Stimulated activated CD4-positive, alpha-beta T cell treated with anti-CD3 and anti-CD28 coated beads, Interleukin-12 subunit alpha, Interleukin-12 subunit beta, amount 100 ng/mL, for 48 hours (primary cell): ENCODE data around the gene TMEM164.

Experiments
- DNase-seq, 3 donors: peaks; one replicate each; pipeline ENCODE4 v3.0.0-alpha.2; 2020; ENCODE audit warnings: low read depth in 2 of 3, low spot score in 1 of 3

Gene TMEM164

GRCh38 chrX:110161361-110161686 lies 158.4 kb downstream of the TMEM164 start:
- no peak for DNase-seq

DNA sequence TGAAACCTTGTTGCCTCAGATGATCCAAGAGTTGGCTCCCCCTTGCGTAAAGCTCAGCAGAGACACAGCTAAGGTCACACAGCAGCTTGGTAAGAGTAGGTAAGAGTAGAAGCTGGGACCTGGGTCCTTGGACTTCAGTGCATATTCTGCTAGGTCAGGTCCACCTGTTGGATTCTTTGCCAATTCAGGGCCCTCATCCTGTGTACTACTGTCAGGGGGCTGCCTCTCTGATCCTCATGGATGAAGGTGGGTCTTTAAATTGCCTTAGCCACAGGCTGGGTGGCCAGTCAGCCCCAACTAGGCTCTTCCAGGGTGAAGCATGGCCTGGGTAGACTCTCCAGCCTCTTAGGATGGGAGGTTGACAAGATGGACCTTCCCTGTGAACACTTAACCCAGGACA lies 159.2 kb downstream of the TMEM164 start:
- no peak for DNase-seq

DNA sequence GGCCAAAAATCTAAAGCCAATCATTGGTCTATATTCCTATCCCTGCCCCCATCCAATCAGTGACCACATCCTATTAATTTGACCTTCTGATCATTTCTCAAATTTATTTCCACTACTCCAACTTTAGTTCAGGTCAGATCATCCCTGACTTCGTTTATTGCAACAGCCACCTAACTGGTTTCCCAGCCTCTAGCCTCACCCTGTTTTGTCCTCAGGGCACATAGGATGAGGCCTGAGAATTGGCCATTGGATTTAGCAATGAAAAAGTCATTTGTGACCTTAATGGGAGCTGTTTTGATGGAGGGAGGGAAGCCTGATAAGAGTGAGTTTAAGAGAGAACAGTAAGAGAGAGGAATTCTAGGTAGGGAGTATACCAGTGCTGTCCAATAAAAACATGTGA lies 160.0 kb downstream of the TMEM164 start:
- DNase-seq = no peak

DNA sequence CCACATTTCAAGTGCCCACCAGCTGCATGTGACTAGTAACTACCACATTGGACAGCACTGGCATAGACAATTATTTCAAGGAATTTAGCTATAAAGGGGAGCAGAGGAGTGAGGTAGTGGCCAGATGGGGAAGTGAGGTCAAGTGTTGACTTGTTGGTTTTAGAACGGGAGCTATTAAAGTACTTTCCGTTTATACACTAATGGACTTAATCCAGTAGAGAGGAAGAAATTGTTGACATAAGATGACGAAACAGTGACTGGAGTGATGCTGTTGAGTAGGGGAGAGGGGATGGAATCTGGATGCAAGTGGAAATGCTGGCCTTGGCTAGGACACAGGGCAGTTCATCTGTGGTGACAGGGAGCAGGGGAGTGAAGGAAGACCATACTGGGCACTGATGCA lies 160.6 kb downstream of the TMEM164 start:
- no peak for DNase-seq

DNA sequence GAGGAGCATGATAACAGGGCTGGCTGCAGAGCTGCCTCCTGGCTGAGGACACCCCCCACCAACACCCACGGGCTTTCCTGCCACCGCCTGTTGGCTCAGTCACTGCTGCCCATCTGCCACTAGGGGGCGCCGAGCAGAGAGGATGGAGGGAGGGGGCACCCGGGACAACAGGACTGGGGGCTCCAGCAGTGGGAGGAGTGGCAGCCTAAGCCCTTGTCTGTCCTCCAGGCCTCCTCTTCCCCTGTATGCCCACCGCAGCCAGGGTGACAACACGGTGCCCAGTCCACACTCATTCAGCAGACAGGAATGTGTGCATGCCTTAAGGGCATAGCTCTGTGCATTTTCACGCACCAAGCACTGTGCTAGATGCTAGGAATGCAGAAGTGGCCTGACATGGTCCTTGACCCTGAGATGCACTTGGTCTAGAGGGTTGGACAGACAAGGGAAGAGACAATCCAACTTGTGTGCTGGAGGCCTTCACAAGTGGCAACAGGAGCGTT lies 165.1 kb downstream of the TMEM164 start:
- DNase-seq = peak in 1 of 3 donors; percentile 44

DNA sequence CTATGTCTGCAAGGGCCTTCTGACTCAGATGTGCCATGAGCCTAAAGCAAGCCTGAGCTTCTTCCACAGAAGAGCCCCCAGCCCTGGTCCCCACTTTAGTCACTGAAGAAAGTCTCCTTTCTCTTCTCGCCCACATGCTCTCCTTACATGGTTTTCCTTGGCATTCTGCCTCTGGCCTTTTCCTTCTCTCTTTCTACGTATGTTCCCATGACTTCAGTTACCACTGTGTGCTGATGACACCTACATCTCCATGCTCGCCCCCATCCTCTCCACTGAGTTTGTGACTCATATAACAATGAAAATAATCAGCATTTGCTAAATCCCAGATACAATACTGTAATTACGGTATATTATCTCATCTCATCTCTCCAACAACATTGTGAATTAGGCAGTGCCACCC lies 165.7 kb downstream of the TMEM164 start:
- DNase-seq = no peak

GRCh38 chrX:110170029-110170428 lies 167.1 kb downstream of the TMEM164 start:
- no peak for DNase-seq

DNA sequence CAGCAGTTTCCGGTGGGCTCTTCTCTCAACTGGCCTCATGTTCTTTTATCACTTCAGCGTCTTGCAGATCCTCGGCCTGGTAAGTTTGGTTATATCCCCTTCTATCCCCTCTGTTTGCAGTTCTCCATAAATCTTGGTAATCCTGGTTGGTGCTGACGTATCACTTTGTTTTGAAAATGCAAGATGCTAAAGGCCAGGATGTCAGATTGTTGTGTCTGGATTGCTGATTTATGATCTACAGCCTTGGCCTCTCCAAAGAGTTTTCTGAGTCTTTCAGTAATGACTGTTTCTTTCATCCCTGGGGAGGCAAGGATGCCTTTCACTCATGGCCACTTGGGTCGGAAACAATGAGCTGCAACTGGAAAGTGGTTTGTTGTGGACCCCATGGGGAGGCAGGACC lies 168.5 kb downstream of the TMEM164 start:
- DNase-seq = no peak

DNA sequence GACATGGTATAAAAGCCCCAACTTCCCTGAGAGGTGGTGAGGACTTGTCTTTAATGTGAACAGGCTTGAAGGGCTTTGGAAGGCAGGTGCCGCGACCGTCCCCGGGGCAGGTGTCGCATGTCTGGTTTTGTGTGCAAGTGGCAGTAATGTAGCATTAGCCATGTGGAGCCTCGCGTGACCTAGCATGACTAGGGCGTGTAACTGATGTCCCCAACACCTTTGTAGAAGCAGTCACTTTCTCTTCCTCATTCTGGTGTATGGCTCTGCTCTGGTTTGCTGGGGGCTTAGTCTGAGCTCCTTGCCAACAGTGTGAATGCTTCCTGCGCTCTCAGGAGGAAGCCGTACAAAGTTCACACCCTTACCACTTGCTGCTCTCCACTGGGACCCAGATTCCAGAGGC lies 169.3 kb downstream of the TMEM164 start:
- DNase-seq = no peak

GRCh38 chrX:110173192-110174175 lies 170.6 kb downstream of the TMEM164 start:
- no peak for DNase-seq

GRCh38 chrX:110175146-110175545 lies 172.2 kb downstream of the TMEM164 start:
- no peak for DNase-seq

DNA sequence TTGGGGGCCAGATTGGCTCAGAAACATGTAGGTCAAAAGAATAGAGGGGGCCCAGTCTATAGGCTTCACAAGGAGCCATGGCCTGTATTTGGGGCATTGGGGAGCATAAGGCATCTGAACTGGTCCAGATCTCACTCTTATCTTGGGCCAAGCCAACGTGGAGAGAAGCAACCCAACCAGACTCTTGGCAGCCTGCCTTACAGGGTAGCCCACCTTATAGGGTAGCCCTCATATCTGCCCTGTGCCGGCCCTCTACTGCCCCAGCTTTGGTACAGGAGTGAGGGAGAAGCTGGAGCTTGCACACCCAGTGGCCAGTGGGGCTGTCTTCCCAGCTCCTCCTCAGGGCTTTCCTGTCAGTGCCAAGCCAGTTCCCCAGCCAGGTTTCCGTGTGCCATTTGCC lies 172.8 kb downstream of the TMEM164 start:
- DNase-seq = no peak

GRCh38 chrX:110178179-110178865 lies 175.4 kb downstream of the TMEM164 start:
- no peak for DNase-seq

GRCh38 chrX:110180176-110180927 lies 177.4 kb downstream of the TMEM164 start:
- DNase-seq = no peak

DNA sequence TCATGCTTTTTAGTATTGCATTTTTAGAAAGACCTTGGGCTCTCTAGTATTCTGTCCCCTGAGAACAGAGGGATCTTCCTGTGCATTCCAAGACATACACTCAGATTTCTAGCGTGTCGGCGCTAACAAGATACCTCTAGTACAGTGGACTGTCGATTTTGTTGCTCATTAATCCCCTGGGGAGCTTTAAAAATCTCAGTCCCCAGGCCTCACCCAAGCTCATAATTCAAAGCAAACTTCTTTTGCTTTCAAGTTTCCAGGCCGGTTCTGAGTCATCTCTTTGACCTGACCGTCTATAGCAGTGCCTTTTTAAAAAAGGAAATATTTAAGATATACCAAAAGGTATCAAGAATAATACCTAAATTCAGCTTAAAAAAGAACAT lies 178.0 kb downstream of the TMEM164 start:
- no peak for DNase-seq

DNA sequence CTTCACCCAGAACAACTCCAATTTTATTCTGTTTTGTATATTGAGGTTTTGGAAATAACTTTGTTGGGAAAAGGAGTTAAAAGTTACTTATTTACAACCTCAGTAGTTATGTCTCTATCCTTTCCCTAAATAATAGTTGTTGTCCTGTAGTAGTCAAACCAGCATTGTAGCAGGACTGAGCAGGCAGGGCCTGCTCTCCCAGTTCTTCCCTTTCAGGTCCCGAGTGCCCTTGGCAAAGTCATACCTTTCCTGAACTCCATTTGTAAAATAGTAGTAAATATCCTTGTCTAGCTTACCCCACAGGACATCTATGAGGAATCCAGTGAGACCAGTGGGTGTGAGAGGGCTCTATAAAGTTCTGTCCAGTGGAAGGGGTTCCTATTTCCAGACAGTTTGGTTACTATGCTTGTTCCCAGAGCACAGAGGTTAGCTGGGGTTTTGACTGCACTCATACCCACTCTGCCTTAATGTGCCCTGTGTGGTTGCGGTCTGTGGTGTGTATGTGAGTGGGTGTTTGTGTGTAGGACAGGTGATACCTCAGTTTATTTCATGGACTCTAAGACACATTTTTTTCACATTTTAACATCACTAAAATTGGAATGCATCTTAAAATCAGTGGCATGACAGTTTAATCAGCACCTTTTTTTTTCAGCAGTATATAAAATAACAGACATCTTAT lies 178.7 kb downstream of the TMEM164 start:
- no peak for DNase-seq

DNA sequence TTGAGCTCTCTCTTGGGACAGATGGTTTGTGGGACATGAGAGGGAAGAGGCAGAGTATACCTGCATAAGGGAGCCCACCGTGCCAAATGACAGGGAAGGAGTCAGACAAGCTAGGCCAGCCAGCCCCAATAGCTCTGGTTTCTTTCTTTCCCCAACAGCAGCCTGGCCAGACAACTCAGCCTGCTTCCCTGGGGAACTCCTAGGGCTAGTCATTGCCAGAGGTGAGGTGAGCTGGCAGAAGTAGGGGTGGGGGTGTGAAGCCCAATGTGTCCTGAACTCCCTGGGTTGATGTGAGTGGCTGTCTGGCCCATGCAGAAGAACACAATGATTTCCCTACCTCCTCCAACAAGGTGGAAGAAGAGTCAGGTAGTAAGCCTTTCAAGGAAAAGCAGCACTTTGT lies 179.4 kb downstream of the TMEM164 start:
- no peak for DNase-seq

GRCh38 chrX:110182865-110183264 lies 180.0 kb downstream of the TMEM164 start:
- no peak for DNase-seq

DNA sequence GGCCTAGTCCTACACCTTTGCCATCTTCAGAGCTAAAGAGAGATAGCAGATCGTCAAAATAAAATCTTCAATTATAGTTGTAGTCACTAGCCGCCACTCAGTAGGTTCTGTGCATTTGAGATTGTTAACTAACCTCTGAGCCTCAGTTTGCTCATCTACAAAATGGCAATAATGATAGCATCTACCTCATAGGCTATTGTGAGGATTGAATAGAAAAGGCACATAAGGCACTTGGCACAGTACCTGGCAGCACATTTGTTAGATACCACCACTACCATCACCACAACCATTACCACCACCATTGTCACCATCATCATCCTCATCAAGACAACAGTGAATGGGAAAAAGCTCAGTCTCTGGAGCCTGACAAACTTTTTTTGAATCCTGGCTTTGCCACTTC lies 180.4 kb downstream of the TMEM164 start:
- no peak for DNase-seq

DNA sequence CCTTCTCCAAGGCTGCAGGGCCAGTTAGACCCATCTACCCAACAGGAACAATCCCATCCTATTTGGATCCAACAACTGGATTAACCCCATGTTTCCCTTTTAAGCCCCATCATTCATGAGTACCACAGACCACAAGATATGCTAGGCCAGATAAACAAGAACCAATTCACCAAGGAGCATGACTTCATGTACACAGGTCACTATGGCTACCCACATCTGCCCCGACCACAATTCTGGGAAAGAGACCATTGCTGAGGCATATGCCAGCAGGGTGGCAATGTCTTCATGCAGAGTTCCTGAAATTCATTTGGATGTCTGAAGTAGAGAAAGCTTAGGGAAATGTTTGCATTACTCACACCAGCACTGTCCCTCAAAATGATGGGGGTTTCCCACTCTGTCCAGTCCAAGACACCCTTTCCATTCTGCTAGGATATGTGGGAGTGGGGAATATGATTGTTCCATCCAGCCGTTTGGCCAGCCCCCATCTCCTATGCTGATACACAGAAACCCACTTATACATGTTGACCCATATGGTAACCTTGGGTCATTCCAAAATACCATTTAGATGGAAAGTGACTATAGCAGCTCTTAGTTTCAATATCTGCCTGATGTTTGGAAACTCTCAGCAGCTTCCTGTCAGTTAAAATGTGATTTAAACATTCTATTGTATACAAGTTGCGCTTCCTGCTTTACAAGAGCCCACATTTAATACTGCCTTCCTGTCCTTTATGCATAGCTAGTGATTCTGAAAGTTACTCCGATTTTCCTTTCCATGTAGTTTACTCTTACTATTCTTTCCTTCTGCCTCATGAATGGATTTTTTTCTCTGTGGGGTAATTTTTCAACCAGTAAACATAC lies 186.0 kb downstream of the TMEM164 start:
- DNase-seq = no peak
